K562 (cell line): ENCODE results near the gene EPB41L4B. TPM values are rescaled to one million over a fixed set of nuclear protein-coding genes. Genes with fewer than 3 reads are reported as not detected.

Source experiments
- ATAC-seq: fragments of 200-7000 bp; cut with Tn5 transposase; 3 replicates; pipeline ENCODE4 v1.9.1; 2020; ENCODE audit warnings: moderate library complexity
- BruUV-seq: library from RNA; stranded (reverse); fragments of 400-500 nt; replicated peaks from 2 replicates; lab custom pipeline; 2021; lab: Mats Ljungman, UMichigan
- CTCF ChIA-PET: fragments of 300-600 bp; formaldehyde crosslinking; extraction: SDS; loops from one replicate; lab custom pipeline; 2021; ENCODE audit warnings: low intra/inter-chr PET ratio; lab: Yijun Ruan, JAX
- POLR2A ChIA-PET: fragments of 300-600, 350-650 bp; sonication (Branson Sonifier 250); formaldehyde crosslinking; extraction: SDS; loops from one replicate; lab custom pipeline; 2021; ENCODE audit warnings: antibody characterized with exemption, inconsistent platforms; lab: Yijun Ruan, JAX
- DNase-seq, 4 experiments: peaks; one replicate each; pipeline versions ENCODE4 v3.0.0 to v3.0.0-alpha.2; 2011 to 2018; ENCODE audit warnings: low spot score in 3 of 4, mixed read lengths in 3 of 4; ENCODE audit errors: extremely low read depth in 1 of 4
- FAIRE-seq: peaks from 2 replicates; lab custom pipeline; 2011; peaks lifted over from hg19 to GRCh38; lab: Jason Lieb, UNC
- H2AFZ ChIP-seq: 2 replicates; pipeline ENCODE4 v1.6.0; 2011; ENCODE audit warnings: low read depth, low read length, control low read depth, inconsistent platforms
- H3K27ac ChIP-seq: fragments of 200-600 bp; 3 replicates; pipeline ENCODE4 v1.8.0; 2011; ENCODE audit warnings: low read depth, mild to moderate bottlenecking, control low read depth, inconsistent platforms, low read length, moderate library complexity, mixed read lengths; ENCODE audit errors: extremely low read depth
- H3K27me3 ChIP-seq, 2 experiments: fragments of 300-600 bp in 1 of 2; 2 replicates in 1 of 2; 3 replicates in 1 of 2; pipeline versions ENCODE4 v1.6.0 to v1.8.0; 2011; ENCODE audit warnings: inconsistent platforms in 2 of 2, low read length in 2 of 2, mild to moderate bottlenecking in 1 of 2, mixed read lengths in 1 of 2, moderate library complexity in 1 of 2; ENCODE audit not compliant: control insufficient read depth in 2 of 2, insufficient read depth in 2 of 2
- H3K36me3 ChIP-seq: fragments of 300-600 bp; 3 replicates; pipeline ENCODE4 v1.8.0; 2011; ENCODE audit warnings: mild to moderate bottlenecking, low read length, inconsistent platforms; ENCODE audit not compliant: control insufficient read depth, insufficient read depth
- H3K4me1 ChIP-seq, 2 experiments: fragments of 200-600 bp in 1 of 2; replicated peaks in 1 of 2; 2 replicates in 1 of 2; 3 replicates in 1 of 2; pipeline versions ENCODE4 v1.5.1 to v1.8.0; 2011; ENCODE audit warnings: inconsistent platforms in 2 of 2, low read length in 2 of 2, mild to moderate bottlenecking in 1 of 2, mixed read lengths in 1 of 2, moderate library complexity in 1 of 2; ENCODE audit not compliant: control insufficient read depth in 2 of 2, insufficient read depth in 2 of 2
- H3K4me2 ChIP-seq: 2 replicates; pipeline ENCODE4 v1.6.1; 2011; ENCODE audit warnings: low read length, control low read depth, inconsistent platforms, mixed read lengths; ENCODE audit not compliant: insufficient read depth
- H3K4me3 ChIP-seq: fragments of 200-600 bp; sonication (generic), shearing (Covaris generic); 2 replicates; pipeline ENCODE4 v1.5.1; 2016; ENCODE audit warnings: control low read depth, inconsistent platforms
- H3K79me2 ChIP-seq: fragments of 200-600 bp; 3 replicates; pipeline ENCODE4 v1.8.0; 2011; ENCODE audit warnings: low read length, inconsistent platforms; ENCODE audit not compliant: control insufficient read depth, insufficient read depth
- H3K9ac ChIP-seq, 2 experiments: 2 replicates each; pipeline versions ENCODE4 v1.6.0 to v1.6.1; 2011; ENCODE audit warnings: low read depth in 2 of 2, low read length in 2 of 2, control low read depth in 1 of 2, inconsistent platforms in 1 of 2, mild to moderate bottlenecking in 1 of 2, mixed read lengths in 1 of 2; ENCODE audit not compliant: insufficient read depth in 1 of 2
- H3K9me1 ChIP-seq: one replicate; pipeline ENCODE4 v1.6.0; 2011; ENCODE audit warnings: inconsistent platforms, mild to moderate bottlenecking, low read length, moderate library complexity; ENCODE audit not compliant: control insufficient read depth, insufficient read depth
- H3K9me3 ChIP-seq: replicated peaks from 2 replicates; pipeline ENCODE4 v1.5.1; 2011; ENCODE audit warnings: low read depth, low read length, inconsistent platforms; ENCODE audit not compliant: control insufficient read depth, insufficient read depth
- H4K20me1 ChIP-seq: replicated peaks from 2 replicates; pipeline ENCODE4 v1.6.1; 2011; ENCODE audit warnings: low read length, inconsistent platforms, mixed read lengths; ENCODE audit not compliant: control insufficient read depth, insufficient read depth
- E2F6 ChIP-seq, 2 experiments: IDR thresholded peaks; 2 replicates each; pipeline ENCODE4 v1.6.1; 2011; ENCODE audit warnings: borderline replicate concordance in 1 of 2, control low read depth in 1 of 2, low read depth in 1 of 2, low read length in 1 of 2, mild to moderate bottlenecking in 1 of 2, mixed read lengths in 1 of 2, moderate library complexity in 1 of 2; ENCODE audit not compliant: insufficient read depth in 1 of 2, insufficient read length in 1 of 2, poor library complexity in 1 of 2, severe bottlenecking in 1 of 2; ENCODE audit errors: extremely low read depth in 1 of 2
- ELF2 ChIP-seq: fragments of 250-450 bp; sonication (Bioruptor Pico); IDR thresholded peaks from 2 replicates; pipeline ENCODE4 v1.5.0; 2021; ENCODE audit warnings: mild to moderate bottlenecking
- HDGF ChIP-seq: fragments of 450-650 bp; IDR thresholded peaks from 2 replicates; pipeline ENCODE4 v1.6.1; 2016
- HOMEZ ChIP-seq: fragments of 250-450 bp; sonication (Bioruptor Pico); IDR thresholded peaks from 2 replicates; pipeline ENCODE4 v1.4.0; 2020; ENCODE audit warnings: mild to moderate bottlenecking, moderate library complexity
- IFI16 ChIP-seq: fragments of 250-450 bp; sonication (Bioruptor Pico); IDR thresholded peaks from 2 replicates; pipeline ENCODE4 v2.1.2; 2022; ENCODE audit warnings: mild to moderate bottlenecking, inconsistent platforms
- KAT7 ChIP-seq: sonication (generic); formaldehyde crosslinking; IDR thresholded peaks from 2 replicates; pipeline ENCODE4 v1.8.0; 2022; ENCODE audit warnings: missing genetic modification reagents, mild to moderate bottlenecking, borderline replicate concordance
- NCOA2 ChIP-seq, 2 experiments: fragments of 450-650 bp; IDR thresholded peaks; 2 replicates each; pipeline ENCODE4 v1.6.1; 2018; ENCODE audit warnings: mild to moderate bottlenecking in 2 of 2, moderate library complexity in 1 of 2; ENCODE audit not compliant: partially characterized antibody in 2 of 2
- SIN3B ChIP-seq: fragments of 450-650 bp; IDR thresholded peaks from 2 replicates; pipeline ENCODE4 v1.6.1; 2017; ENCODE audit warnings: low read depth, mild to moderate bottlenecking, moderate library complexity
- TAF15 ChIP-seq: fragments of 200-400 bp; formaldehyde crosslinking; IDR thresholded peaks from 2 replicates; pipeline ENCODE4 v1.6.1; 2017; ENCODE audit warnings: mild to moderate bottlenecking, low read depth, low read length, moderate library complexity
- ZBTB43 ChIP-seq: sonication (generic); formaldehyde crosslinking; IDR thresholded peaks from 2 replicates; pipeline ENCODE4 v1.8.0; 2023; ENCODE audit warnings: mild to moderate bottlenecking, missing genetic modification reagents
- ZFP91 ChIP-seq: sonication (generic); formaldehyde crosslinking; IDR thresholded peaks from 2 replicates; pipeline ENCODE4 v1.8.0; 2022; ENCODE audit warnings: mild to moderate bottlenecking, missing genetic modification reagents
- ZNF311 ChIP-seq: fragments of 250-450 bp; sonication (Bioruptor Pico); IDR thresholded peaks from 2 replicates; pipeline ENCODE4 v1.4.0; 2020; ENCODE audit warnings: mild to moderate bottlenecking, moderate library complexity
- ZNF717 ChIP-seq: fragments of 250-450 bp; sonication (Bioruptor Pico); IDR thresholded peaks from 2 replicates; pipeline ENCODE4 v1.5.0; 2021
- in situ Hi-C: fragments of 300-500 bp; cut with MboI; formaldehyde crosslinking; loops from 4 replicates; pipeline ENCODE4 v1.15.0; 2018; ENCODE audit warnings: inconsistent platforms, mixed read lengths
- intact Hi-C: fragments of 100-400 bp; cut with micrococcal nuclease; formaldehyde crosslinking; loops from 2 replicates; pipeline ENCODE4 v1.14.2; 2022
- polyA plus RNA-seq, 8 experiments: library from polyadenylated mRNA; depleted of rRNA in 4 of 8; stranded (reverse) in 5 of 8; unstranded in 3 of 8; fragments of >200 nt; fragmentation: Nextera tagmentation in 2 of 8; fragmentation: Illumina TruSeq in 1 of 8; extraction: Ambion mirVana in 2 of 8; extraction: Trizol in 1 of 8; gene quantifications; 2 replicates each; pipeline versions ENCODE4 v1.2.1 to v1.2.3, GENCODE V29; 2011 to 2014; ENCODE audit warnings: inconsistent platforms in 1 of 8, missing spikeins in 1 of 8
- total RNA-seq, 7 experiments: library from RNA; depleted of rRNA in 6 of 7; stranded (reverse); fragments of >200 nt in 6 of 7; fragmentation: Illumina TruSeq in 2 of 7; extraction: Trizol in 2 of 7; gene quantifications; 2 replicates each; pipeline versions ENCODE4 v1.2.1 to v1.2.3, GENCODE V29; 2011 to 2021; ENCODE audit warnings: low replicate concordance in 1 of 7
- TF ChIP-seq, protein P1 (sequence below): fragments of 250-450 bp; sonication (Bioruptor Pico); IDR thresholded peaks from 2 replicates; pipeline ENCODE4 v1.8.0; 2022; ENCODE audit warnings: inconsistent platforms, mild to moderate bottlenecking, moderate library complexity, borderline replicate concordance

EPB41L4B gene
- total and polyA plus RNA-seq, 9 of the 15 experiments (the other 6 are each of a cell fraction or from before 2014, with no cell fraction given), result 0.09 to 0.38 (median 0.21) TPM

GRCh38 chr9:109351032-109351431, 30.2 kb upstream of the EPB41L4B start (continued):
- TF ChIP-seq ELF2 (no peak), KAT7 (CRISPR knock-in tag) (no peak), NCOA2 (IDR thresholded peaks at IDR 0.05; ENCODE audit: partially characterized antibody in 2 of 2) (no peak)
- TF ChIP-seq, protein P1, sequence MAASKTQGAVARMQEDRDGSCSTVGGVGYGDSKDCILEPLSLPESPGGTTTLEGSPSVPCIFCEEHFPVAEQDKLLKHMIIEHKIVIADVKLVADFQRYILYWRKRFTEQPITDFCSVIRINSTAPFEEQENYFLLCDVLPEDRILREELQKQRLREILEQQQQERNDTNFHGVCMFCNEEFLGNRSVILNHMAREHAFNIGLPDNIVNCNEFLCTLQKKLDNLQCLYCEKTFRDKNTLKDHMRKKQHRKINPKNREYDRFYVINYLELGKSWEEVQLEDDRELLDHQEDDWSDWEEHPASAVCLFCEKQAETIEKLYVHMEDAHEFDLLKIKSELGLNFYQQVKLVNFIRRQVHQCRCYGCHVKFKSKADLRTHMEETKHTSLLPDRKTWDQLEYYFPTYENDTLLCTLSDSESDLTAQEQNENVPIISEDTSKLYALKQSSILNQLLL (CRISPR knock-in tag), result no peak
- TF ChIP-seq, all 486 proteins: peak for 0

GRCh38 chr9:109349421-109349846, 28.6 kb upstream of the EPB41L4B start:
- DNase-seq (no peak), ATAC-seq (no peak), FAIRE-seq (no peak)
- H3K79me2 ChIP-seq, result no peaks in the 10 kb centered on the region
- no peak overlapping the region for H2AFZ ChIP-seq
- H4K20me1 ChIP-seq, result no peaks in the 10 kb centered on the region
- H3K9me1 ChIP-seq, result no peaks in the 10 kb centered on the region
- H3K9ac ChIP-seq, result no peak overlapping the region
- ChIA-PET CTCF (interaction anchor here (0.9 kb wide), 1 partner anchor 1934 kb away, joined by 4 read pairs; no protein-coding TSS in a partner anchor), POLR2A (interaction anchor here (0.6 kb wide), 1 partner anchor 311 kb away, joined by 5 read pairs; no protein-coding TSS in a partner anchor)
- in situ Hi-C loops, result no loop called here
- H3K27me3 ChIP-seq, result peaks cover 0 to 12% of the 10 kb centered on the region in 2 experiments; a peak in 3 of 5 replicates
- H3K4me1 ChIP-seq, result 0 out of 5 replicates have a peak, but pooled peaks cover 0 to 4% of the 10 kb centered on the region in 2 experiments
- BruUV-seq, result no TSS peak
- H3K4me2 ChIP-seq, result no peak overlapping the region
- H3K36me3 ChIP-seq, result no peaks in the 10 kb centered on the region
- intact Hi-C loops, result no loop called here
- no peak overlapping the region for H3K27ac ChIP-seq
- H3K4me3 ChIP-seq, result no peak overlapping the region
- H3K9me3 ChIP-seq, result no peaks in the 10 kb centered on the region
- TF ChIP-seq ZFP91 (CRISPR knock-in tag) (no peak), ZBTB43 (CRISPR knock-in tag) (no peak), IFI16 (CRISPR knock-in tag) (no peak), HOMEZ (CRISPR knock-in tag) (no peak), ZNF717 (CRISPR knock-in tag) (no peak), E2F6 (IDR thresholded peaks at IDR 0.05; ENCODE audit: borderline replicate concordance in 1 of 2, extremely low read depth in 1 of 2, insufficient read depth in 1 of 2, insufficient read length in 1 of 2, low read depth in 1 of 2, low read length in 1 of 2, poor library complexity in 1 of 2, severe bottlenecking in 1 of 2) (no peak), TAF15 (no peak), ZNF311 (no peak), SIN3B (no peak), HDGF (no peak)
